ENCODE measurements around the gene CITED4. TPM values are rescaled to one million over a fixed set of nuclear protein-coding genes. Genes with fewer than 3 reads are reported as not detected.

CITED4 gene
- total RNA-seq, 1 experiment from 2014 or later, result 7.8 TPM

GRCh38 chr1:40825435-40825788 lies 36.8 kb downstream of the CITED4 start:
- Histone ChIP-seq H3K9ac (ENCODE audit: low read length) (no peak overlapping the region), H3K27ac (ENCODE audit: low read depth, low read length) (no peak overlapping the region), H3K27me3 (ENCODE audit: insufficient read depth, low read length) (no peaks in the 10 kb centered on the region), H2AFZ (ENCODE audit: low read depth, low read length, poor library complexity, severe bottlenecking) (no peak overlapping the region), H3K4me3 (replicated peaks in 1 of 2; ENCODE audit: low read depth in 1 of 2, low read length in 2 of 2) (no peak overlapping the region), H3K9me3 (ENCODE audit: control insufficient read depth in 1 of 2, insufficient read depth in 1 of 2, low read depth in 1 of 2, low read length in 2 of 2) (no peaks in the 10 kb centered on the region), H3K9me2 (ENCODE audit: insufficient read depth) (no peaks in the 10 kb centered on the region), H4K20me1 (ENCODE audit: insufficient read depth) (no peaks in the 10 kb centered on the region), H3K79me2 (ENCODE audit: insufficient read depth, low read length) (no peaks in the 10 kb centered on the region), H3K36me3 (ENCODE audit: control insufficient read depth in 1 of 2, insufficient read depth in 2 of 2, low read length in 2 of 2) (0 out of 4 replicates have a peak, but pooled peaks cover 0 to under 1% of the 10 kb centered on the region in 2 experiments), H3K4me1 (ENCODE audit: control insufficient read depth in 1 of 2, insufficient read depth in 2 of 2, low read length in 2 of 2) (no peaks in the 10 kb centered on the region), H3K4me2 (ENCODE audit: low read length) (no peak overlapping the region)
- RAD21 ChIA-PET (ENCODE audit: low non-redundant PET in 1 of 2, low total read pairs in 2 of 2, uncharacterized antibody in 2 of 2, unreplicated experiment in 2 of 2), result no interaction called here
- intact Hi-C loops (cut with micrococcal nuclease), result no loop called here
- no peak for TF ChIP-seq SP1 (IDR thresholded peaks at IDR 0.05; ENCODE audit: low read depth)
- no peak for TF ChIP-seq CTCF (IDR thresholded peaks at IDR 0.05 in 2 of 3, conservative IDR thresholded peaks at IDR 0.05 in 1 of 3; ENCODE audit: borderline replicate concordance in 1 of 3, insufficient read depth in 1 of 3, low read depth in 2 of 3, low read length in 2 of 3)
- no peak for TF ChIP-seq MAX (IDR thresholded peaks at IDR 0.05)
- no peak for TF ChIP-seq POLR2AphosphoS5 (IDR thresholded peaks at IDR 0.05; ENCODE audit: low read depth, low read length)
- POLR2A ChIA-PET, result no interaction called here
- DNase-seq (ENCODE audit: low read depth, low spot score) (no peak), ATAC-seq (no peak)
- CTCF ChIA-PET, result no interaction called here
- BruUV-seq (replicated peaks), result no TSS peak

DNA sequence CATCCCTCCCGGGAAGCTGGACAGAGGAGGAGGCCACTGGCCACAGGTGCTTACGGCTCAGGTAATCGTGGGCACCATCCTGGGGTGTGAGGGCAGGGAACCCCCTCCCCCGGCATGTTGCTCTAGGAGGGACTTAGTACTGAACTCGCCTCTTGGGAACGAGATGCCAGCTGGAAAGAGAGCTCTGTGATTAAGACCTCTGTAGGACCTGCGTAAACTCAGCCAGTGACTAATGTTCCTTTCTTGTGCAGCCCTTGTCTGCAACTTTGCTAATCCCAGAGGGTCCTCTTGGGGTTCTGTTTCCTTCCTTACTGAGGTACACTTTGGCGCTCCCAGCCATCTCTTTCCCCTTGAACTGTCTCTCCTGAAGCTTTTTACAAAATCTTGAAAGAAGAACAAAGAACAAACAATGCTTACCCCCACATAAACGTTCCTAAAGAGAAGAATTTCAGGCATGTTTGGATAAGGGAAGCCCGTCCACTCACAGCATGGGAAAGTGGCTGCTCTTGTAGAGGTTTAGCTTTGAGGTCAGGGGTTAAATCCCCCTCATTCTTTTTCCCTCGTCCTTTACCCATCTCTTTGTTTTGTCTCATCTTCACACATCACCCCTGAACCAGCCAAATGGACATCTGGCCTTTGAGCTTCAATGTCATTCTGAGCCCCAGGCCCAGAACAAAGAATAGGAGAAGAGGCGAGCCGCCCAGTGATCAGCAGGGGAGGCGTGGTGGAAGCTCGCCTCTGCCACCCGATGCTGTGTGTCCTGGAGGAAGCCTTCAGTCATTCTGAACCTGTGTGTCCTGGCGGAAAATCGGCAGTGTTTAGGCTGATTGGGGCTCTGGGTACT lies 37.4 kb downstream of the CITED4 start:
- DNase-seq (ENCODE audit: low read depth, low spot score) (no peak), ATAC-seq (no peak)
- H4K20me1 ChIP-seq (ENCODE audit: insufficient read depth), result no peaks in the 10 kb centered on the region
- no peaks in the 10 kb centered on the region for H3K9me2 ChIP-seq (ENCODE audit: insufficient read depth)
- RAD21 ChIA-PET (ENCODE audit: low non-redundant PET in 1 of 2, low total read pairs in 2 of 2, uncharacterized antibody in 2 of 2, unreplicated experiment in 2 of 2), result no interaction called here
- intact Hi-C loops (cut with micrococcal nuclease), result no loop called here
- no peaks in the 10 kb centered on the region for H3K27me3 ChIP-seq (ENCODE audit: insufficient read depth, low read length)
- 0 out of 4 replicates have a peak, but pooled peaks cover 0 to 4% of the 10 kb centered on the region in 2 experiments for H3K36me3 ChIP-seq (ENCODE audit: control insufficient read depth in 1 of 2, insufficient read depth in 2 of 2, low read length in 2 of 2)
- CTCF ChIA-PET, result no interaction called here
- no peak overlapping the region for H3K9ac ChIP-seq (ENCODE audit: low read length)
- POLR2A ChIA-PET, result no interaction called here
- H3K27ac ChIP-seq (ENCODE audit: low read depth, low read length), result no peak overlapping the region
- no peak overlapping the region for H2AFZ ChIP-seq (ENCODE audit: low read depth, low read length, poor library complexity, severe bottlenecking)
- no peak overlapping the region for H3K4me2 ChIP-seq (ENCODE audit: low read length)
- H3K79me2 ChIP-seq (ENCODE audit: insufficient read depth, low read length), result no peaks in the 10 kb centered on the region
- H3K4me1 ChIP-seq (ENCODE audit: control insufficient read depth in 1 of 2, insufficient read depth in 2 of 2, low read length in 2 of 2), result no peaks in the 10 kb centered on the region
- no peak overlapping the region for H3K4me3 ChIP-seq (replicated peaks in 1 of 2; ENCODE audit: low read depth in 1 of 2, low read length in 2 of 2)
- no TSS peak for BruUV-seq (replicated peaks)
- no peaks in the 10 kb centered on the region for H3K9me3 ChIP-seq (ENCODE audit: control insufficient read depth in 1 of 2, insufficient read depth in 1 of 2, low read depth in 1 of 2, low read length in 2 of 2)
- TF ChIP-seq TCF7L2 (IDR thresholded peaks at IDR 0.05; ENCODE audit: borderline replicate concordance, extremely low read depth, insufficient read depth, insufficient read length), result no peak
- TF ChIP-seq FOSL1 (IDR thresholded peaks at IDR 0.05; ENCODE audit: low read depth), result no peak
- no peak for TF ChIP-seq SP1 (IDR thresholded peaks at IDR 0.05; ENCODE audit: low read depth)
- TF ChIP-seq, protein P1, sequence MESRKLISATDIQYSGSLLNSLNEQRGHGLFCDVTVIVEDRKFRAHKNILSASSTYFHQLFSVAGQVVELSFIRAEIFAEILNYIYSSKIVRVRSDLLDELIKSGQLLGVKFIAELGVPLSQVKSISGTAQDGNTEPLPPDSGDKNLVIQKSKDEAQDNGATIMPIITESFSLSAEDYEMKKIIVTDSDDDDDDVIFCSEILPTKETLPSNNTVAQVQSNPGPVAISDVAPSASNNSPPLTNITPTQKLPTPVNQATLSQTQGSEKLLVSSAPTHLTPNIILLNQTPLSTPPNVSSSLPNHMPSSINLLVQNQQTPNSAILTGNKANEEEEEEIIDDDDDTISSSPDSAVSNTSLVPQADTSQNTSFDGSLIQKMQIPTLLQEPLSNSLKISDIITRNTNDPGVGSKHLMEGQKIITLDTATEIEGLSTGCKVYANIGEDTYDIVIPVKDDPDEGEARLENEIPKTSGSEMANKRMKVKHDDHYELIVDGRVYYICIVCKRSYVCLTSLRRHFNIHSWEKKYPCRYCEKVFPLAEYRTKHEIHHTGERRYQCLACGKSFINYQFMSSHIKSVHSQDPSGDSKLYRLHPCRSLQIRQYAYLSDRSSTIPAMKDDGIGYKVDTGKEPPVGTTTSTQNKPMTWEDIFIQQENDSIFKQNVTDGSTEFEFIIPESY (IDR thresholded peaks at IDR 0.05; ENCODE audit: extremely low read depth, insufficient replicate concordance, low read length), result no peak

Measured in HCT116 (cell line).